Stomach (tissue), 4 donors: ENCODE results near the gene VPS39.

Experiments
- POLR2A ChIP-seq, 4 donors: fragments of 450-650 bp; IDR thresholded peaks; one replicate each; pipeline ENCODE4 v1.6.1; 2016; ENCODE audit warnings: antibody characterized with exemption in 4 of 4, control low read depth in 2 of 4, mild to moderate bottlenecking in 1 of 4, moderate library complexity in 1 of 4
- POLR2AphosphoS5 ChIP-seq, 3 donors: sonication (generic); formaldehyde crosslinking; IDR thresholded peaks; one replicate each; pipeline ENCODE4 v1.6.1; 2016; ENCODE audit warnings: antibody characterized with exemption in 3 of 3

GRCh38 chr15:42120285-42120684, 87.8 kb downstream of the VPS39 start:
- TF ChIP-seq POLR2A (IDR thresholded peaks at IDR 0.05), result no peak
- no peak for TF ChIP-seq POLR2AphosphoS5 (IDR thresholded peaks at IDR 0.05)
